Hematopoietic multipotent progenitor cell treated with erythropoietin and hydrocortisone succinate and interleukin-3 and kit ligand, for 17 days (in vitro differentiated cells): ENCODE measurements around the gene SAPCD1.
"Not testable (repeated sequence)": the region's sequence is repeated elsewhere in the genome, so short reads cannot be mapped to it uniquely, and the experiment has no call there.

ENCODE experiments used
- DNase-seq: peaks from one replicate; pipeline ENCODE4 v3.0.0-alpha.2; 2015; ENCODE audit warnings: low spot score

SAPCD1 gene

GRCh38 chr6:31778999-31779885, 16.8 kb downstream of the SAPCD1 start:
- no peak for DNase-seq

- DNase-seq, result no peak
These were observed 17.5 kb downstream of the SAPCD1 start for GRCh38 chr6:31779908-31780307.

GRCh38 chr6:31780507-31781243, 18.2 kb downstream of the SAPCD1 start:
- no peak for DNase-seq

GRCh38 chr6:31781244-31782125, 19.0 kb downstream of the SAPCD1 start:
- DNase-seq, result no peak

- DNase-seq, result no peak
These were observed 19.8 kb downstream of the SAPCD1 start for GRCh38 chr6:31782126-31782855.

GRCh38 chr6:31784098-31784925, 21.9 kb downstream of the SAPCD1 start:
- no peak for DNase-seq

GRCh38 chr6:31785475-31785874, 23.0 kb downstream of the SAPCD1 start:
- DNase-seq, result no peak

- DNase-seq, result peak; percentile 39
These were observed 29.1 kb downstream of the SAPCD1 start for GRCh38 chr6:31791324-31792089.

GRCh38 chr6:31792090-31792374, 29.6 kb downstream of the SAPCD1 start:
- no peak for DNase-seq

GRCh38 chr6:31792761-31793171, 30.3 kb downstream of the SAPCD1 start:
- no peak for DNase-seq

GRCh38 chr6:31793927-31794245, 31.4 kb downstream of the SAPCD1 start:
- DNase-seq, result not testable (repeated sequence)

GRCh38 chr6:31794294-31794865, 31.9 kb downstream of the SAPCD1 start:
- DNase-seq, result peak; percentile 27

- DNase-seq, result no peak
These were observed 32.6 kb downstream of the SAPCD1 start for GRCh38 chr6:31794866-31795615.

- DNase-seq, result peak; percentile 96
These were observed 33.3 kb downstream of the SAPCD1 start, which contains the start of gene VARS1 for GRCh38 chr6:31795616-31796298. Gene VARS1, minus strand, starts transcription at chr6:31795752. Its CDS starts 535 bp downstream, at chr6:31795217.

- DNase-seq, result no peak
These were observed 34.5 kb downstream of the SAPCD1 start for GRCh38 chr6:31796993-31797385.

GRCh38 chr6:31797588-31797987, 35.1 kb downstream of the SAPCD1 start:
- no peak for DNase-seq

GRCh38 chr6:31799781-31800180, 37.3 kb downstream of the SAPCD1 start:
- DNase-seq, result no peak
